Measurements from ENCODE around the gene EFNA1.
A peak's percentile ranks its signal among the peaks of the same experiment; 100 is the strongest.
"Not testable (repeated sequence)": the region's sequence is repeated elsewhere in the genome, so short reads cannot be mapped to it uniquely, and the experiment has no call there.

Gene EFNA1

DNA sequence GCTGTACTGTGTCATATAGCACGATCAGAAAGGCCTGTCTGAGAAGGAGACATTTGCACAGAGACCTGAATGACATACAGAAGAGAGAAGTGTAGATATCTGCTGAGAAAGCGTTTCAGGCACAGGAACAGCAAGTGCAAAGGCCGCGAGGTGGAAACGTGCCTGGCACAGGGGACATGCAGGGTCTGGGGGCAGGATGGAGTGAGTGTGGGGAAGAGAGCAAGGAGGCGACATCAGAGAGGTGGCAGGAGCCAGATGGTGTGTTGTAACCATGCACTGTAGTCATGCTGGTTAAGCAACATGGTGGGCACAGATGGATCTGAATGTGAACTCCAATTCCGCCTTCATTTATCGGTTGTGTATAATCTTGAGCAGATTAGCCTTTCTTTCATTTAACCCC, 32.5 kb downstream of the EFNA1 start:
- no peak for DNase-seq

DNA sequence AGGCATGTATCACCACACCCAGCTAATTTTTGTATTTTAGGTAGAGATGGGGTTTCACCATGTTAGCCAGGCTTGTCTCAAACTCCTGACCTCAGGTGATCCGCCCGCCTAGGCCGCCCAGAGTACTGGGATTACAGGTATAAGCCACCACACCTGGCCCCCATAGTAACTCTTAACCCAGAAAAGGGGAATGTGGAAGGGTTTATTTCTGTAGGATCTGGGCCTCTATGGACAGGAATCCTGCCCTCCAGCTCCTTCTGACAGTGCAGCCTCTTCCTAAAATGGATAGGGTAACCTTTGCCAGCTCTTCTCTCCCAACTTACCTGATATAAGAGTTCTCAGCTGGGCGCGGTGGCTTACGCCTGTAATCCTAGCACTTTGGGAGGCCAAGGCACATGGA, 35.0 kb downstream of the EFNA1 start:
- DNase-seq = not testable (repeated sequence)

DNA sequence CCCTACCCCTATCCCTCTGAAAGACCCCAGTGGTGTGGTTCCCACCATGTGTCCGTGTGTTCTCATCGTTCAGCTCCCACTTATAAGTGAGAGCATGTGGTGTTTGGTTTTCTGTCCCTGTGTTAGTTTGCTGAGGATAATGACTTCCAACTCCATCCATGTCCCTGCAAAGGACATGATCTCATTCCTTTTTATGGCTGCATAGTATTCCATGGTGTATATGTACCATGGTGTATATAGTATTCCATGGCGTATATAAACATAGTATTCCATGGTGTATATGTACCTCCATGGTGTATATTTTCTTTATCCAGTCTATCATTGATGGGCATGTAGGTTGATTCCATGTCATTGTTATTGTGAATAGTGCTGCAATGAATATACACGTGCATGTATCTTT, 36.1 kb downstream of the EFNA1 start:
- DNase-seq = not testable (repeated sequence)

DNA sequence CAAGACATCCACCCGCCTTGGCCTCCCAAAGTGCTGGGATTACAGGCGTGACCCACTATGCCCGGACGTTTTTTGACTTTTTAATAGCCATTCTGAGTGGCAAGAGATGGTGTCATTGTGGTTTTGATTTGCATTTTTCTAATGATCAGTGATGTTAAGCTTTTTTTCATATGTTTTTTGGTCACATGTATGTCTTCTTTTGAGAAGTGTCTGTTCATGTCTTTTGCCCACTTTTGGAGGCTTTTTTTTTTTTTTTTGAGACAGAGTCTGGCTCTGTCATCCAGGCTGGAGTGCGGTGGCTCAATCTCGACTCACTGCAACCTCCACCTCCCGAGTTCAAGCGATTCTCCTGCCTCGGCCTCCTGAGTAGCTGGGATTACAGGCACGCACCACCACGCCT, 36.9 kb downstream of the EFNA1 start:
- not testable (repeated sequence) for DNase-seq

DNA sequence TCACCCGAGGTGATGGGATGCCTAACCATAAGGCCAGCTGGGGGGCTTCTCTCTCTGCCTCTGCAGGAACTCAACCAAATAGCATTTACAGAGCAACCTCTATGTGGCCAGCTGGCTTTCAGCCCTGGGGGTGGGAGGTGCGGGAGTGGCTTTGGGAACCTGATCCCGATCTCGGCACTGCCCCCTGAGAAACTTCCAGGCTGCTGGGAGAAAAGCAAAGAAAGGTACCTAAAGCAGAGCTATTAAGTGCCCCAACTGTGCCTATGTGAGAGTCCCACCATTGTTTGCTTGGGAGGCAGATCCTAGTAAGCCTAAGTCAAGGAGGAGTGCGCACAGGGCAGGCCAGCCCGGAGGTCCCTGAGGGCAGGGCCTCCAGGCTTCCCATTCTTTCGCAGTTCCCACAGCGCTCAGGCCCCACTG, 38.4 kb downstream of the EFNA1 start:
- no peak for DNase-seq

DNA sequence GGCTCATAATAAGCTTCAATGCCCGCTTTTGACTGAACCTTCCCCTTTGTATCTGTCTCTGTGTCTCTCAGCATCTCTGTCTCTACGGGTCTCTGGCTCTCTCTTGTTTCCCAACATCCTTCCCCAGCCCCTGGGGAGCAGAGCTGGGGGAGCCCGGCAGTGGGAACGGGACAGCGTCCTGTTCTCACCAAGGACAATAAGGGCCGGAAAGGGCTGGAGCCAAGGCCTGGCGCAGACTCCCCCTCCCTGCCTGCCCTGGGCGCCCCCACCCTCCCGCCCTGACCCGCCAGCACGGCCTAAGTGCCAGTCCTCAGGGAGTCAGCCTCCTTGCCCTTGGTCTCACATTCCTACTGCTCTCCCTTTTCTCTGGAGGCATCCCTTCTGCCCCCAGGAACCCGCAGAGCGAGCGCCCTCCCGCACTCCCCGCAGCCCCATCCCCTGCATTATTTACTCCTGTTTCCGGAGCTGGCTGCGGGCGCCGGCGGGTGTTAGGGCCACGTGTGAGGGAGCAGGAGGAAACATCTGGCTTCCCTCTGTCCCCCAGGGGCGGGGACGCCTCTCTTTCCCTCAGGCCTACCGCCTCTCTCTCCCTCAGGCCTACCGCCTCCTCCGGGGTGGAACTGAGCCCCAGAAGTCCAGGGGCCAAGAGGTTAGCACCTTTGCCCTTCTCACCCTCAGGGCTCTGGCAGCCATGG, 38.9 kb downstream of the EFNA1 start:
- DNase-seq = no peak

DNA sequence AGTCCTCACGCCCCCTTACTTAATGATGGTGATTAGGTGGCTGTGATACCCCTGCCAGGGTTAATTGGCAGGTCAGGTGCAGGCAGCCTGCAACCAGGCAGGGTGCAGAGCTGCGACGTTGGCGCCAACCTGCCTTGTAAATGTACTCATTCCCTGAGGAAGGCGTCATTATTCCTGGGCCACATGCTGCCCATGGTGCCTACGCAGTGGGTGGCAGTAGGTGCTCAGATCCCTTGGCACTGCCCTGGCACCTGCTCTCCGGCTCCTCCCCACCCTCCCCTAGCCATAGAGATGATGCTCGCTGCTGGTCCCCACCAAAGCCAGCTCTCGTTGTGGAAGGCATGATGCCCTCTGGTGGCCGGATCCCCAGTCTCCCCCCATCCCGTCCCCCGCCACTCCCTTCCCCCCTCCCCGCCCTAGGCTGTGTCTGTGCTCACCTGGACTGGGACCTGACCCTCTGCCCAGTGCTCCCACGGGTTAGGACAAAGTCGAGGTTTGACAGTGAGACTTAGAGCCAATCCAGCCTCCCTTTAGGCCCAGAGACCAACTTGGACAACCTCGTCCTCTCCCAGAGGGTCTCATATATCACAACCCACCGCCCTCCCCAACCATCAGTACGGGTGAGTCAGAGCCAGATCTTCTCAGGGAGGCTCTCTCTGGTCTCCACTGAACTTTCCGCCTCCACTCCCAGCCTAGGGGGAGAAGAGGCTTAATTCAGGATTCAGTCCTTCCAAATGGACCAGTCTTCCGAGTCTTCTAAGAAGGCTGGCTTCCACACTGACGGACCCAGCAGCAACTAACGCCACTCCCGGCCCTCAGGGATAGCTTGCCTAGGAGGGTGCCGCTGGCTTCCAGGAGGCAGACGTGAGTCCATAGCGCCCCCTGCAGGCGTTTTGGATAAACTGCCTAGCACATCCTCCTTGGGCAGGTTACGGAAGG, 39.8 kb downstream of the EFNA1 start:
- peak; percentile 88 to 93 for DNase-seq

DNA sequence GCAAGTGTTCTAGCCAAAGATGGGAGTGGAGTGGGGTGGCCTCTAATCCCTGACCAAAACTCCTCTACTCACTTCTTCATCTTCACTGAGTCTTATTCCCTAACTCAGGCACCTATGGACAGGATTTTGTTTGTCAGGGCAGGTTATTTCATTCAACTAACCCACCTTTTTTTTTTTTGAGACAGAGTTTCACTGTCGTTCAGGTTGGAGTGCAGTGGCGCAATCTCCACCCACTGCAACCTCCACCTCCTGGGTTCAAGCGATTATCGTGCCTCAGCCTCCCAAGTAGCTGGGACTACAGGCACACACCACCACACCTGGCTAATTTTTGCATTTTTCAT, 40.4 kb downstream of the EFNA1 start:
- DNase-seq = not testable (repeated sequence)

DNA sequence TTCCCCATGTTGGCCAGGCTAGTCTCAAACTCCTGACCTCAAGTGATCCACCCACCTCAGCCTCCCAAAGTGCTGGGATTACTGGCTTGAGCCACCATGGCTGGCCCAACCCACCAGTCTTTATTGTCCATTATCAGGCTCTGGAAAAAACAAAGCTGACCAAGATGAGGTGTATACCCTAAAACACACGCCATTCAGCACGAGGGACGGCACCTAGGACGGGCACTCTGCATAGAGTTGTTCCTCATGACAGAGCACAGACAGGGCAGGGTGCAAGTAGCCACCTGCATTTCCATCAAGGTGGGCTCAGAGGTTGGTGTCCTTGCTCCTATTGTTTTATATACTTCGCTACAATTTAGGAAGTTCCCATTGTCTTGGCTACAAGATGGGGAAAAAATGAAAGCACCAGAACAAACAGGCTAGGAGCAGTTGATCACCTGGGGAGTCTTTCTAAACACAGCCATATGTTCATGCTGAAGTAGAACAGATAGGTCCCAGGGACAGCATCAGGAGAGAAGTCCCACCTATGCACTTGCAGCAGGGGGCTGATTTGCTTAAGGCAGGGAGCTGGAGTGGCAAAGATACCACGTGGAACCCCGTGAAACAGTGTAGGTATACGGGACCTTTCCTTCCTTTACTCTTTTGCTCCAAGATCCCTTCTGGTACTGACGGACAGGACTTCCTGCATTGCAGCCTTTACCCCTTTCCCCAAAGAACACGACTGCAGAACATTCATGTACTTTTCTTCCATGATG, 41.0 kb downstream of the EFNA1 start:
- DNase-seq = no peak

DNA sequence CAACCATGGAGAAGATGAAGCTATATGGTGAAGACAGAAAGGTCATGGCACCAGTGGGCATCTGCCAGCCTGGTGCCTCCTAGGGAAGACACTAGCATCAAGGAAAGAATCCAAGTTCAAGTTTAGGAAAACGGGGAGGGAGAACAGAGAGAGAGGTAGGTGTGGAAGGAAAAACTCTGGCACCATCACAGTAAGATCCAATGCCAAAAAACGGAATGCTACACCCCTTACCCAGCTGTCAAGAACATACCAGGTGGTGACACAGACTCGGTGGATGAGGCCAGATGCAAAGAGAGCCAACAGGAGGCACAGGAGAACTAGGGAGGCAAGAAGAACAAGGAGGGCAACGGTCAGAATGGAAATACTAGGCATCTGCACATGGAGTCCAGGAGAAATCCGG, 41.9 kb downstream of the EFNA1 start:
- no peak for DNase-seq

DNA sequence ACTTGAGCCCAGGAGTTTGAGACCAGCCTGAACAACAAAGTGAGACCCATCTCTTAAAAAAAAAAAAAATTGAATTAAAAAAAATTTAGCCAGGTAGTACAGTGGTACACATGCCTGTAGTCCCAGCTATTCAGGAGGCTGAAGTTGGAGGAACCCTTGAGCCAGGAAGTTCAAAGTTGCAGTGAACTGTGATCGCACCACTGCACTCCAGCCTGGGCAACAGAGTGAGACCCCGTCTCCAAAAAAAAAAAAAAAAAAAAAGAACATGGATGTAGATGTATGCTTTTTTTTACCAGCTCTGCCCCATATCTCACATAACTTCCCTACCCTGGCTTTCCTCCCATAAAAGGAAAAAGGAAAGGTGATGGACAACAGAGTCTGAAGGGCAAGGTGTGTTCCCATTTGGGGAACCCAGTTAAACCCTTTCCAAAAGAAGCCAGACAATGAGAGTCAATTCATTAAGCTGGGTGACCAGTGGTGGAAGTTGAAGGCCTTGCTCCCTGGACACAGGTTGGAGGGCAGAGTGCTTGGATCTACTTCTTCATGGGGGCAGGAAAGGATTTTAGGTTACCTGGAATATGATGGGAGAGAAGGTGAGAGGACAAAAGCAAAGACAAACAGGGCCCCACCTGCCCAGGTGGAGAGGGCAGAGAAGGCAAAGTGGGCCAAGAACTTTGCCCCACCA, 42.6 kb downstream of the EFNA1 start:
- DNase-seq = no peak

DNA sequence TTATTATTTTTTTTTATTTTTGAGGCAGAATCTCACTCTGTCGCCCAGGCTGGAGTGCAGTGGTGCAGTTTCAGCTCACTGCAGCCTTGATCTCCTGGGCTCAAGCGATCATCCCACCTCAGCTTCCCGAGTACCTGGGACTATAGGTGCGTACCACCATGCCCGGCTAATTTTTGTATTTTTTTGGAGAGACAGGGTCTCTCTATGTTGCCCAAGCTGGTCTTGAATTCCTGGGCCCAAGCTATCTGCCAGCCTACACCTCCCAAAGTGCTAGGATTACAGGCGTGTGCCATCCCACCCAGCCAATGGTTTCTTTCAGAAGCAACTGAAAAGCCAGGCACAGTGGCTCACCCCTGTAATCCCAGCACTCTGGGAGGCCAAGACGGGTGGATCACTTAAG, 43.1 kb downstream of the EFNA1 start:
- no peak for DNase-seq

DNA sequence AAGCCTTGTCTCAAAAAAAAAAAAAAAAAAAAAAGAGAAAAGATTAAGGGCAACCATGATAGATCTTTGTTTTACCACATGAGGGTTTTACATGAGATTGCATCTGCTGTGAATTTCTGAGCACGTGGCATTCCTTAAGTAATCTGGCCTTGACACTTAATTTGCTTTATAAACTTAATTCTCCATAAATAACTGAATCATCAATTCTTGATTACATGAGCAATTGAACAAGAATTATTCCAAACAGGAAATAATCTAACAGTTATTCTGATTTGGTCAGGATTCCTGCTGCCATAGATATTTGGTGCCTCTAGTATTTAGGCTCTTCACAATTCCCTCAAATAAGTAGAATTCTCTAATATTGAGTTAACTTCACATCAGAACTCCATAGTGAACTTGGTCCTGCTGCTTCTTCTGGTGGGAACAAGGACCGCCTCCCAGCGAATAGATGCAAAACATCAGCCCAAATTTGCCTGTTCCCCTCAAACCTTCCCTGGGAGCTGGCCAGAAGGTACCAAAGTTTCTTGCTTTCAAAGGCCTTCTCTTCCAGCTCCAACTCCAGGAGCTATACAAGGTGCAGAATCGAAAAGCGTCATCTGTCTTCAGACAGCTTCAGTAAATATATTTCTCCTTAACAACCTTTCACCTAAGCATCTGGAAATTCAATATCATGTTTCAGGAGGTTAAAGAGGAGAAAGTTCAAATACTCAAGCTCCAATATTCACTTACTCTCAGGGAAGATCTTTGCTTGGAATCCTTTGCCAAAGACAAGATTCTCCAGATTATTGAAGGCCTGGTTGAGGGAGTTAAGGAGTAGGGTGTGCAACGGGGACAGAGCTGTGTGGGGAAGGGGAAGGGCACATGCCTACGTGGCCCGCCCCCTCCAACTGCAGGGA, 44.4 kb downstream of the EFNA1 start:
- DNase-seq = no peak

DNA sequence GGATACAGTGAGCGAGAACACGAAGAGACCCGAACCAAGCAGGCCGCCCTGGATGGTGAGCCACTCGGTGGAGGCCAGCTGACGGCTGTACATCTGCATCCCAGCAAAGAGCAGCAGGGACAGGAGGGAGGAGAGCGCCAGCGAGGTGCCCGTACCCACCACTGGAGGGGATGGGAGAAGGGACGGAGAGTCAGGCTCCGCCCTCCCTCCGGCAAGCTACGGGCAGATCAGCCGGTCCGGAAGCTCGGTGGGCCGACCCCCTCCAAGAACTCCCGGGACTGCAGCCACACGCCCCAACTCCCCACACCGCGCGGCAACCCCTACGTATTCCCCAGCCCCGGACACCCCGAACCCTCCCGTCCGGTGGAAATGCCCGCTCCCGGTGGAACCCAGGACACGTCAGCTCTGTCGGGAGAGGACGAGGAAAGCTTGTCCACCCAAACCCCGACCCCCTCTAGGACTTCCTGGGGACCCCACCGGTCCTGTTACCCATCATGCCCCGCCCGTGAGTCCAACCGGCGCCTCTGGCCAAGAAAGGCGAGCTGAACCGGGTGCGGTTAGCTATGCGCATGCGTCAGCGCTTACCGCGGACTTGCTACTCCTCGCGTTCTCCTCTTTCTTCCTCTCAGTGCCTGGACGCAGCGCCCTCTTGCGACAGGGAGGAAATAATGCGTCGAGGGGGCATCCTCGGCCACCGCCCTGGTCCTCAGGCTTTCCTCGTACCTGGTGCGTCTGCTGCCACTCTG, 45.2 kb downstream of the EFNA1 start, which contains the start of gene KRTCAP2:
Gene KRTCAP2 (minus strand): TSS at position 573 of the 746 bp plus-strand sequence. CDS start 80 bp downstream, at position 493.
- peak; percentile 97 to 99 for DNase-seq

DNA sequence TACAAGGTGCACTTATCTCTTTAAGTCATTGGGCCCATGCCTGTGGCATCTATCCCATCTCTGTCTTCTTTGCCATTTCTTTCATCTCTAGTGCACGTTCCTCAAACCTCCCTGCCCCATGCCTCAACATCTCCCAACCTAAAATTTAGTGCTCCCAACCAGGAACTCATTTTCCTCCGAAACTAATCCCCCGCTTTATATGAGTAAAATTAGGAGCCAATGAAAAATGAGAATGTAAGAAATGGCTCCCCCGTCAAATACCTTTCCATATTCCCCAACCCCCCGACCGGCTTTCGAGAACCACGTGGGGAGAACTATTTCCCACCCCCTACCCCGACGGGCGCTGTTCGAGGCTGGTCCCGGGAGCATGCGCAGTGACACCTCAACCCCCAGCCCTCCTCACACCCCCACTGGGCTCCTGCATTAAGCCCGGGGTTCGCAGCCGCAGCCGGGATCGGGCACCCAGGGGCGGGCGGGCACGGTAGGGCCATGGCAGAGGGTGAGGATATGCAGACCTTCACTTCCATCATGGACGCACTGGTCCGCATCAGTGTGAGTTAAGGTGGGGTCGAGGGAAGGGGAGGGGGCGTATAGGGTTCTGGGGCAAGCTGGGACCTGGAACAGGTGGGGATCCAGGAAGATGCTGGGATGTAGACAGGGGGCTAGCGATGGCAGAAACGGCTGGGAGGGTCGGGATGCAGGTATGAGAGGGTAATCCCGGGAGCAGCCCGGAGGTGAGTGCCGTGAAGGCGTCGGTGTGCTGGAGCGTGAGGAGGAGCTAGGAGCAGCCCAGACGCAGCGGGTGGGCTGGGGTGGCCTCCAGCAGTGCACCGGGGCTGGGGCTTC, 46.0 kb downstream of the EFNA1 start, which contains the start of gene TRIM46:
Gene TRIM46 (plus strand): TSS at position 372 of the 846 bp plus-strand sequence. CDS start 118 bp downstream, at position 490.
- DNase-seq = peak; percentile 89 to 92

DNA sequence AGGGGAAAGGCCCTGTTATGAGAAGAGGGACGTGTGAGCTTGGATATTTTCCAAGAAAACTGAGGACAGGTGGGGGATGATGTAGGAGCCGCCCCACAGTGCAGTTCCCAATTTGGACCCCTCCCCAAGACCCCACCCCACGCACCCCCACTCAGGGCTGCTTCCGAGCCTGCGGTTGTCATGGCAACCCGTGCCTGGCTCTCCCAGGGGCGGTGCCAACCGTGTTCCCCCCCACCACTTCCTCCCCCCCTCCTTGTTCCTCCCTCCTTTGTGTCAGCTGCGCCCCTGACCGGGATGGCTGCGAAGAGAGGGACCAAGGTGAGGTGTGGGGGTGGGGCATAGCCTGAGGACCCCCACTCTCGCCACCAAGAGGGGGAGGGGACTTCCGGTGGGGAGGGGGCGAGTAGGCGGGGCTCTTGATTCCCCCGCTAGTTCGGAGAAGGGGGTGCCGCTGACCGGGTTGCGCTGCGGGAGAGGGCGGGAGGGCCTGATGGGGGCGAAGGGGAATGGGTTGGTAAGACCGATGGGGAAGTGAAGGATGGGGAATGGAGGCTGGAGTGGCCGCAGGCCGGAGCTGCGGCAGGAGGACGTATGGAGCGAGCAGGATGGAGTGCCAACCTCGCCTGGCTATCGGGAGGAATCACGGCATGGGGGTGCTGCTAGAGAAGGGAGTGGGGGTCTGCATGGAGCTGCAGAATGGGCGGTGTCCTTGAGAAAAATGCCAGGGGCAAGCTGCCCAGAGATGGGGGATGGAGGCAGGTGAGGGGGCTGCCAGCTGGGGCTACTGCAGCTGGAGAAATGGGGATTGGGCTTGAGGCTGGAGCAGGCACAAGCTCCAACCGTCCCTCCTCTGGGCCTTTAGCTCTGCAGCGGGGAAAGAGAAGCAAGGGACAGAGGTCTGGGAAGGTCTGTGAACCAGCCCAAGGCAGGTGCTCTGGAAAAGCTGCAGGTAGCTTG, 46.9 kb downstream of the EFNA1 start:
- peak in 1 of 2 experiments; percentile 69 for DNase-seq

DNA sequence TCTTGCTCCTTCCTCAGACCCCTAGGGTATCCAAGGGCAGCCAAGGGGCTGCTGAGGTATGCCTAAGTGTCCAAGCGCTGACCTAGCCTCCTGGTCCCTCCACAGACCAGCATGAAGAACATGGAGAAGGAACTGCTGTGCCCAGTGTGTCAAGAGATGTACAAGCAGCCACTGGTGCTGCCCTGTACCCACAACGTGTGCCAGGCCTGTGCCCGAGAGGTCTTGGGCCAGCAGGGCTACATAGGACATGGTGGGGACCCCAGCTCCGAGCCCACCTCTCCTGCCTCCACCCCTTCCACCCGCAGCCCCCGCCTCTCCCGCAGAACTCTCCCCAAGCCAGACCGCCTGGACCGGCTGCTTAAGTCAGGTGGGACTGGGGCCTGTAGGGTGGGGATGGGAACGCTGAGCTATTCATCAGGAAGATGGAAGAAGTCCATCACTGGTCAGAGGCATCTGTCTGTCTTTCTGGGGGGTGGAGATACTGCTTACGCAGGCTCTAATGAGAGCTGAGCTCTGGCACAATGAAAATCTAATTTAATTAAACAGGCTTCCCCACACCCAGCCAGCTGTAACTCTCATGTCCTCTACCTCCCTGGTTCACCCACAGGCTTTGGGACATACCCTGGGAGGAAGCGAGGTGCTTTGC, 47.7 kb downstream of the EFNA1 start:
- no peak for DNase-seq

DNA sequence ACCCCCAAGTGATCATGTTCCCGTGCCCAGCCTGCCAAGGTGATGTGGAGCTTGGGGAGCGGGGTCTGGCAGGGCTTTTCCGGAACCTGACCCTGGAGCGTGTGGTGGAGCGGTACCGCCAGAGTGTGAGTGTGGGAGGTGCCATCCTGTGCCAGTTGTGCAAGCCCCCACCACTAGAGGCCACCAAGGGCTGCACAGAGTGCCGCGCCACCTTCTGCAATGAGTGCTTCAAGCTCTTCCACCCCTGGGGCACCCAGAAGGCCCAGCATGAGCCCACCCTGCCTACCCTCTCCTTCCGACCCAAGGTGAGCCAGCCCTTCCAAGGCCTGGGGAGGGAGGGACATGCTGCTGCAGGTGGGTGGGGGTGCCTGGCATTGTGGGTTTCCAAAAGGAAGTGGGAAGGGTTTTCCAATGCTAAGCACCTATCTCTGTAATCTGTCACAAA, 48.3 kb downstream of the EFNA1 start:
- no peak for DNase-seq

Measured in NCI-H446 (cell line).